ENCODE results near the gene C14orf119. TPM values are rescaled to one million over a fixed set of nuclear protein-coding genes. Genes with fewer than 3 reads are reported as not detected.

The C14orf119 gene
- total and polyA plus RNA-seq, 9 of the 15 experiments (the other 6 are each of a cell fraction or from before 2014, with no cell fraction given) = 36.7 to 251 (median 51.8) TPM

GRCh38 chr14:23049011-23049410 is 46.3 kb upstream of the C14orf119 start:
- intact Hi-C loops (cut with micrococcal nuclease) = no loop called here
- BruUV-seq (replicated peaks) = no TSS peak
- ATAC-seq (no peak), DNase-seq (ENCODE audit: extremely low read depth in 1 of 4, low spot score in 3 of 4) (no peak), FAIRE-seq (no peak)
- in situ Hi-C loops (cut with MboI) = no loop called here
- Histone ChIP-seq H3K9ac (ENCODE audit: insufficient read depth in 1 of 2, low read depth in 2 of 2, low read length in 2 of 2) (no peak overlapping the region), H2AFZ (ENCODE audit: low read depth, low read length) (no peak overlapping the region), H3K9me1 (ENCODE audit: control insufficient read depth, insufficient read depth, low read length) (no peaks in the 10 kb centered on the region), H3K27ac (ENCODE audit: extremely low read depth, low read depth, low read length) (no peak overlapping the region), H3K36me3 (ENCODE audit: control insufficient read depth, insufficient read depth, low read length) (peaks cover 5% of the 10 kb centered on the region; the same call in 1 of the 3 replicates), H3K4me1 (replicated peaks in 1 of 2; ENCODE audit: control insufficient read depth in 2 of 2, insufficient read depth in 2 of 2, low read length in 2 of 2) (peaks cover 15 to 34% of the 10 kb centered on the region in 2 experiments), H3K9me3 (replicated peaks; ENCODE audit: control insufficient read depth, insufficient read depth, low read depth, low read length) (no peaks in the 10 kb centered on the region), H3K79me2 (ENCODE audit: control insufficient read depth, insufficient read depth, low read length) (no peaks in the 10 kb centered on the region), H3K4me3 (no peak overlapping the region), H4K20me1 (replicated peaks; ENCODE audit: control insufficient read depth, insufficient read depth, low read length) (no peaks in the 10 kb centered on the region), H3K27me3 (ENCODE audit: control insufficient read depth in 2 of 2, insufficient read depth in 2 of 2, low read length in 2 of 2) (no peaks in the 10 kb centered on the region), H3K4me2 (ENCODE audit: insufficient read depth, low read length) (no peak overlapping the region)
- ChIA-PET POLR2A (interaction anchor here (0.6 to 1.0 kb wide), 2 partner anchors 42 to 167 kb away, joined by 3 to 6 read pairs; no protein-coding TSS in a partner anchor), CTCF (ENCODE audit: low intra/inter-chr PET ratio) (interaction anchor here (0.6 kb wide), 1 partner anchor 59 kb away, joined by 3 read pairs; no protein-coding TSS in a partner anchor)
- TF ChIP-seq STAT5B (CRISPR knock-in tag; IDR thresholded peaks at IDR 0.05) (no peak), NFRKB (IDR thresholded peaks at IDR 0.05; ENCODE audit: low read depth) (no peak), STAT6 (CRISPR knock-in tag; IDR thresholded peaks at IDR 0.05) (no peak), PCBP2 (IDR thresholded peaks at IDR 0.05; ENCODE audit: low read depth, low read length, poor library complexity, severe bottlenecking) (no peak), GABPA (tag; conservative IDR thresholded peaks at IDR 0.05; ENCODE audit: low read depth) (no peak), MAFK (IDR thresholded peaks at IDR 0.05; ENCODE audit: low read length) (no peak), FUS (optimal IDR thresholded peaks at IDR 0.05; ENCODE audit: low read depth, low read length) (no peak)
- 88% methylated on average over 2 of the region's 9 CpGs for WGBS (ENCODE audit: insufficient coverage, low coverage, missing lambda C conversion rate)

Measured in K562 (cell line).